GM18508 (cell line): Measurements from ENCODE around the gene FLT3.
"Not testable (repeated sequence)": the region's sequence is repeated elsewhere in the genome, so short reads cannot be mapped to it uniquely, and the experiment has no call there.

Experiments used
- ATAC-seq: cut with Tn5 transposase; IDR thresholded peaks from one replicate; pipeline ENCODE4 v1.9.1; 2021; ENCODE audit warnings: moderate number of reproducible peaks; ENCODE audit not compliant: insufficient read depth, unreplicated experiment

Gene FLT3

DNA sequence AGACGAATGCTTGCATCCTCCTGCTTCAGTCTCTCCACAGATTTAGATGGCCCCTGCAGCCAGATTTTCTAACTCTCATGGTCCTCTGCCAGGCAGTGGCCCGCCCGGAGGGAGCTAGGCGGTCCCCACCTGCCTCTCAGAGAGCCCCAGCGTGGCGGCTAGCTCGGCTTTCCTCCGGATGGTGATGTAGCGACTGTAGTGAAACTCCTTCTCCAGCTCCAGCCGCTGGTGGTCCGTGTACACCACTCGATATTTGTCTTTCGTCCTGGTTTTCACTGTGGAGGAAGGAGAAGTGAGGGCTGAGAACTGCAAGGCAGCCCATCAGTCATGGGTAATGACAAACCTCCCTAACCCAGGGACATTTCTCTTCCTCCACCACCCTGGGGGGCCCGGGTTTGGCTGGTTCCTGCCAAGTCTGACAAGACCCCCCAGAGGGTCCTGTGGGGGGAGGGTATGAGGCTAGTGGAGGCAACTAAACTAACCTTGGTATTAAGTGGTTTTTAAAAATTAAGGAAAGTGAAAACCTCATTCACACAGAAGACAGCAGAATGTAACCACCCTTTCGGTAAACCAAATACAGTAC, 135.5 kb downstream of the FLT3 start:
- no peak for ATAC-seq

GRCh38 chr13:27964206-27964605, 136.2 kb downstream of the FLT3 start:
- not testable (repeated sequence) for ATAC-seq

GRCh38 chr13:27963491-27963890, 136.9 kb downstream of the FLT3 start:
- no peak for ATAC-seq

DNA sequence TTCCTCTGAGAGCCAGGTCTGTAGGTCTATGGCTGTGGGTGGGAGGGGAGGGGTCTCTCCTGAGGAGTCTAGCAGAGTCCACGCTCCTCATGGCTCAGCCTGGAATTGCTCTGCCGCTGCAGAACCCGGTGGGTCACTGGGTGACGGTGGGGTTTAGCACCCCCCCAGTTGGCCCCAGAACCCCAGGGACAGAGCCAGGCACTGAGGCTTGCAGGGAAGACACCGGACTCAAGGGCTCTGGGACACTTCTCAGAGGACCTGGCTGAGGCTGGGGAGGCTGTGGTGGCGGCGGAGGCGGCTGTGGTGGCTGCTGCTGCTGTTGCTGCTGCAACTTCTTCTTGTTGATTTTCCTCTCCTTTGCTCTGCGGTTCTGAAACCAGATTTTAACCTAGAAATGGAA, 137.4 kb downstream of the FLT3 start:
- no peak for ATAC-seq

DNA sequence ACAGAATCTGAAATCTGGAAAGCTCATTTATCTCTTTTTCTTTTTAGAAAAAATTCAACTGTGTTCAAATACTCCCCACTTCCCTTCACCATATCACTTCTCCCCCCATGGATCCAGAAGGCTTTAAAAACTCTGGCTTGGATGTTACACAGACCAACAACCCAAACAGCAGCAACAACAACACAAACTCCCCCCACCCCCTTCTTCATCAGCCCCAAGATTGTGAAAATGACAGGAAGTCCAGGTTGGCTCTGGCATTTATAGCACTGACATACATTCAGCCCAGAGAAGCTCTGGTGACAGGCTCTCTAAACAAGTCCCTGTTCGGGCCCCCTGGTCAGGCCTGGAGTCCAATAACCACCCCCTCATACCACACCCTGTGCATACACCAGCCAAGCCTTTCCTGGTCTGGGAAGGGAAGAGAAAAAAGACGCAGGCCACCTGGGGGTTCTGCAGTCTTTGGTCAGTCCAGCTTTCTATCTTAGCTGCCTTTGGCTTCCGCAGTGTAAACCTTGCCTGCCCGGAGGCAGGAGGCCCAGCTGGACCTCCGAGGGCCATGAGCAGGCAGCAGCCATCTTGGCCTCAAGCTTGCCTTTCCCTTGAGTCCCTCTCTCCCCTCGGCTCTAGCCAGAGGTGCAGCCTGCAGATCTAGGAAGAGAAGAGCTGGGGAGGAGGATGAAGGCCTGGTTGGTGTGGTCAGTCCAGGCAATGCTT, 138.1 kb downstream of the FLT3 start:
- no peak for ATAC-seq

GRCh38 chr13:27961227-27962085, 138.9 kb downstream of the FLT3 start:
- no peak for ATAC-seq

- ATAC-seq: no peak
These were observed 139.8 kb downstream of the FLT3 start for GRCh38 chr13:27960362-27961226.

DNA sequence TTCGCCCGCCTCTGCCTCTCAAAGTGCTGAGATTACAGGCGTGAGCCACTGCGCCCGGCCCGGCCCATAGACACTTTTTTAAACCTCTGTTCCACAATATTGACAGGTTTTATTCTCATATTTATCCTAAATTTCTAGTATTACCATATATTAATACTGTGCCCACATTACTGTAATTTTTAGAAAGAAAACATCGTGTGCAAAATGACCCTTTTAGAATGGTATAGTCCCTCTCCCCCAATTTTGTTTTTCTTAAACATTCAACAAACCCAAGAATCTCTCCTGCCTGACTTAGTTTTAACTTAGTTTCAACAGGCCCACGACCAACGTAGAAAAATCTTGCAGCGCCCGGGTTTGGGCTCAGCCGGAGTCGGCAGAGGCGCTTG, 140.4 kb downstream of the FLT3 start:
- no peak for ATAC-seq

- ATAC-seq: no peak
These were observed 143.6 kb downstream of the FLT3 start for GRCh38 chr13:27956576-27957300.

DNA sequence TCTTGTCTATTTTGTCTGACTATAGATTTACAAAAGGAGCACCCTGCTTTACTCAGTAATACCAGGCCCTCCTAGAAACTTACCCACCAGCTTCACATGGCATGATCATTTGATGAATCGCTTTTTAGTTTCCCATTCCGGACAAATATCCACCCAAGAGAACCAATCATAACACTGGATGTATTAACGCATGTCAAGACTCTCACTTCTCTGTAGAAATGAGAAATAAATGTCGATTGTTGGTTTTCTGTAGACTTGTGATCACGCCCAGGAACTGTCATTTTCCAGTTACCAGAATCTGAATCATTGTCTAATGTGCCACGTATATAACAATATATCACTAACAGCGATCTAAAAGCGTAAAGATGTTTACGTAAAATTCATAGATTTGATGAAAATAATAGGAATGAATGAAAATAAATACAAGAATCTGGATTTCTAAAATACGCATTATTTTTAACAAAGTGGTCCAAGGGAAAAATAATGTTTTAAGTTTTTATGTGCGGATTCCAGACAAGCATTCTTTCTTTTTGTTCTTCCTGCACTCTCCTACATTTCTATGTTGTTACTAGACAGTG, 145.3 kb downstream of the FLT3 start:
- no peak for ATAC-seq

DNA sequence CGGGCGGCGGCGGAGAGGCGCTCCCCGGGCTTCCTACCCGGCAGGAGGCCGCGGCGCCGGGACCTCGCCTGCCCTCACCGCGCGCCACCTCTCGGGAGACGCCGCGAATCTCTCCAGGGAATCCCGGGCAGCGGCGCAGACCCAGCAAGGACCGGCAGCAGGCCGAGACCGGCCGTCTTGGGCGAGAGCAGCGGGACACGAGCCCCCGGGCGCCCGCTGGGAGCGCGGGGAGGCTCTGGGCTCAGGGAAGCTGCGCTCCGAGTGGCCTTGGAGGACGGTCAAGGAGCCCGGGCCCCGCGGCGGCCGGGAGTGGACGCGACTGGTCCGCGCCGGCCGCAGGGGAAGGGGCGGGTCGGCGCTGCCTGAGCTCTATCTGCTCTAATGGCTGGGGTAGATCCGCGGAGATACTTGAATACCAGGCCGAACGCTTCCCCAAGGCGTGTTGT, 145.9 kb downstream of the FLT3 start:
- ATAC-seq: no peak

DNA sequence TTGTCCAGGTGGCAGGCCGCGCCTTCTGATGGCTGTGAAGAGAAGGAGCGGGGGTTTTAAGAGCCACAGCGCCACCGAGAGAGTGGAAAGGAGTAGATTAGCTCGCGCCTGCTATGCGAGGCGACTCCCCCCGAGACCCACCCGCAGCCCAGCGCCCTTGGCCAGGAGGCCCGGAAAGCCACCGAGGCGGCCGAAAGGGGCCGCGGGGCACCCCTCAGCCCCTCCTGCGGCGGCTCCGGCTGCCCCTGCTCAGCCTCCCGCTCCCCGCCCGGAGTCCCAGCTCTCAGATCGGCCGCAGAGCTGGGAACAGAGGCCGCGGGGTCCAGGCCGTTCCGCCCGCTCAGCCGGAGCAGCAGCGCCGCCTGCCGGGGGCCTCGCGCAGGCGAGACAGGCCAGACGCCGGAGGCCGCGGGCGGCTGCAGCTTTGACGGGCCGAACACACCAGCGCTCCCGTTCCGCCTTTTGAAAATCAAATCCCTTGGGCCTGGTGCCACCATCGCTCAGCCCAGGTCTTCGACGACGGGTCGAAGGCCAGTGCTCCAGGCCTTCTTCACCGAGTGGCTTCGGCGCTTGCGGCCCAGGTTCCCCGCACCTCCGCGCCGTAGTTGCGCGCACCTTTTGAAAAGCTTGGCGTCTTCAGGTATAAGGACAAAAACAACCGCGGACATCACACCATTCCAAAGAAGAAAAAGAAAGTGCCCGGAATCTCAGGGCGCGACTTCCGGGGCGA, 146.5 kb downstream of the FLT3 start:
- ATAC-seq: peak; percentile 51
